Measurements from ENCODE around the gene CRTAC1.
"Not testable (repeated sequence)": the region's sequence is repeated elsewhere in the genome, so short reads cannot be mapped to it uniquely, and the experiment has no call there.

DNA sequence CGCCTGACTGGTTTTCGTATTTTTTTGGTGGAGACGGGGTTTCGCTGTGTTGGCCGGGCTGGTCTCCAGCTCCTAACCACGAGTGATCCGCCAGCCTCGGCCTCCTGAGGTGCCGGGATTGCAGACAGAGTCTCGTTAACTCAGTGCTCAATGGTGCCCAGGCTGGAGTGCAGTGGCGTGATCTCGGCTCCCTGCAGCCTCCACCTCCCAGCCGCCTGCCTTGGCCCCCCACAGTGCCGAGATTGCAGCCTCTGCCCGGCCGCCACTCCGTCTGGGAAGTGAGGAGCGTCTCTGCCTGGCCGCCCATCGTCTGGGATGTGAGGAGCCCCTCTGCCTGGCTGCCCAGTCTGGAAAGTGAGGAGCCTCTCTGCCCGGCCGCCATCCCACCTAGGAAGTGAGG is 189.3 kb downstream of the CRTAC1 start:
- TF ChIP-seq CTCF (IDR thresholded peaks at IDR 0.05 in 8 of 11, conservative IDR thresholded peaks at IDR 0.05 in 3 of 11); POLR2AphosphoS5 (IDR thresholded peaks at IDR 0.05); POLR2A (IDR thresholded peaks at IDR 0.05): not testable (repeated sequence)

All from spleen (tissue), 7 donors.